ENCODE measurements around the gene RPL13.

RPL13 gene

DNA sequence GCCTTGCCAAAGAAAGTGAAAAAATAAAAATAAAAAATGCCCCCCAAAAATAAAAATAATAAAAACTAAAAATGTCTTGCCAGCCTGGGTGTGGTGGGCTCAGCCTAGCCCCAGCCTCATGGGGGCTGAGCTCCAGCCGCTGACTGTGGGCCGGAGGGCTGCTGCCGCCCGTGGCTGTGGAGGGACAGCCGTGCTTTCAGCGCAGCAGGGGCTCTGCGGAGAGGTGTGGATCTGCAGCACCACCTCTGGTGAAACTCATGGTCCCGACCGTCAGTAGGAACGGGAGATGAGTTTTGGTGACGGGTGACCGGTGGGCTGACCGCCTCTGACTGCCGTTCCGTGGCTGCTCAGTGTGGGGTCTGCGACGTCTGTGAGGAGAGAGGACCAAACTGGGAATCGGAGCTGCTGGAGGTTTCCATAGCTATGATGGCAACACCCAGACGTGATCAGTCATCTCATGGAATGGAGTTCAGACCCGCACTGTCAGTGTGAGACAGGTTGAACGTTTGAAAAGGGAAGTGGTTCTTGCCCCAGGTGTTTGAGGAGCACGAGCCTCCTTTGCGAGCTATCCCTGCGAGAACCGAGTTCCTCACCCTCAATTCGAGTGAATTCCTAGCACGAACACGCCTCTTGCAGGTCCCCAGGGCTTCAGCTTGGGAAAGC is 12.0 kb upstream of the RPL13 start:
- H3K27ac ChIP-seq: no peak overlapping the region
- no peak for TF ChIP-seq CTCF (IDR thresholded peaks at IDR 0.05)

DNA sequence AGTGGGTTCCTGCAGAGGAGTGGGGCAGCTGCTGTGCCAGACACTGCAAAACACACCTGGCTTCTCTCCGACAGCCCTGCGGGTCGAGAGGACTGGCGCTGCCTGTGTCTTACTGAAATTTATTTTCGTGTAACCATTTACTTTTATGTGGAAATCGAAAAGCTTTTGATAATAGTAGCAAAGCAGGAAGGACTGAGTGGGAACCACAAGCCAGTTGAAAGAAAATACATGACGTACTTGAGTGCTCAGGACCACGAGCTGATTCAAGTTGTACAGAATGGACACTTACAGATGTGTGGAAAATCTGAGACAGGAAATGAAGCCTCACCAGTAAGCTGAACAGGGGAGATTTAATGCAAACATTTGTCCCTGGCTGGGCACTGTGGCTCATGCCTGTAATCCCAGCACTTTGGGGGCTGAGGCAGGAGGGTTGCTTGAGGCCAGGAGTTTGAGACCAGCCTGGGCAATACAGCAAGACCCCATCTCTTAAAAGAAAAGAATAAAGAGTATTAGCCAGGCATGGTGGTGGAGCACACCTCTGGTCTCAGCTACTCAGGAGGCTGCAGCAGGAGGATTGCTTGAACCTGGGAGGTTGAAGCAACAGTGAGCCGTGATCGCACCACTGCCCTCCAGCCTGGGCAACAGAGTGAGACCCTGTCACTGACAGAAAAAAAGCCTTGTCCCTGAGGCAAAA is 11.3 kb upstream of the RPL13 start:
- Histone ChIP-seq H3K27me3 (no peaks in the 10 kb centered on the region), H3K36me3 (peaks cover 98% of the 10 kb centered on the region), H3K9me3 (no peaks in the 10 kb centered on the region), H3K4me3 (ENCODE audit: low read depth in 1 of 2, low read length in 1 of 2) (no peak overlapping the region), H3K4me1 (ENCODE audit: control insufficient read depth in 1 of 2, insufficient read depth in 1 of 2, low read depth in 1 of 2, low read length in 1 of 2) (no peaks in the 10 kb centered on the region), H3K27ac (no peak overlapping the region)
- TF ChIP-seq CTCF (IDR thresholded peaks at IDR 0.05): no peak

More for the DNA sequence above, 12.0 kb upstream of the RPL13 start:
- H3K4me3 ChIP-seq (ENCODE audit: low read depth in 1 of 2, low read length in 1 of 2): no peak overlapping the region
- peaks cover 95% of the 10 kb centered on the region for H3K36me3 ChIP-seq
- no peaks in the 10 kb centered on the region for H3K27me3 ChIP-seq
- H3K4me1 ChIP-seq (ENCODE audit: control insufficient read depth in 1 of 2, insufficient read depth in 1 of 2, low read depth in 1 of 2, low read length in 1 of 2): no peaks in the 10 kb centered on the region
- no peaks in the 10 kb centered on the region for H3K9me3 ChIP-seq

DNA sequence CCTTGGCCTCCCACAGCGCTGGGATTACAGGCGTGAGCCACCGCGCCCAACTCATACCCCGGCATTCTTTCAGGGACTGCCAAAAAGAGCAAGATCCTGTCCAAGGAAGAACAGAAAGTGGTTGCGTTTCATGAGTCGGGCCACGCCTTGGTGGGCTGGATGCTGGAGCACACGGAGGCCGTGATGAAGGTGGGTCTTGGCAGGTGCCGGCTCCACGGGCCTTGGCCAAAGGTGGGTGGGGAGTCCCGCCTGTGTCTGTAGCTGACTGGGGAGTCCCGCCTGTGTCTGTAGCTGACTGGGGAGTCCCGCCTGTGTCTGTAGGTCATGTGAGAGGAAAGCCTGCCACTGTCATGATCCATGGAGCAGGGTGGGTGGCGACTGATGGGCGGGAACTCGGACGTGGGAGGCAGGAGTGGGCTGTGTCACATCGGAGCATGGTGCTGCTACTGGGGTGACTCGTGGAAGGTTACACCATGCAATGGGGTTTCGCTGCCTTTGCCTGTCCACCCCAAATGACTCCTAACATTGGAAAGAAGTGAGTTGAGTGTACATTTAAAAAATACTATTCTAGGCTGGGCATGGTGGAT is 10.0 kb upstream of the RPL13 start:
- peaks cover 95% of the 10 kb centered on the region for H3K36me3 ChIP-seq

GRCh38 chr16:89552329-89552728 is 8.2 kb upstream of the RPL13 start:
- no peaks in the 10 kb centered on the region for H3K9me3 ChIP-seq
- no peak overlapping the region for H3K27ac ChIP-seq
- H3K36me3 ChIP-seq: peaks cover 88% of the 10 kb centered on the region
- peaks cover 0 to 8% of the 10 kb centered on the region in 2 experiments for H3K4me1 ChIP-seq (ENCODE audit: control insufficient read depth in 1 of 2, insufficient read depth in 1 of 2, low read depth in 1 of 2, low read length in 1 of 2)
- no peak for TF ChIP-seq CTCF (IDR thresholded peaks at IDR 0.05)
- no peak overlapping the region for H3K4me3 ChIP-seq (ENCODE audit: low read depth in 1 of 2, low read length in 1 of 2)
- no peaks in the 10 kb centered on the region for H3K27me3 ChIP-seq

More for the DNA sequence above, 10.0 kb upstream of the RPL13 start:
- Histone ChIP-seq H3K4me1 (ENCODE audit: control insufficient read depth in 1 of 2, insufficient read depth in 1 of 2, low read depth in 1 of 2, low read length in 1 of 2) (no peaks in the 10 kb centered on the region), H3K4me3 (ENCODE audit: low read depth in 1 of 2, low read length in 1 of 2) (no peak overlapping the region), H3K27ac (no peak overlapping the region), H3K9me3 (no peaks in the 10 kb centered on the region), H3K27me3 (no peaks in the 10 kb centered on the region)
- no peak for TF ChIP-seq CTCF (IDR thresholded peaks at IDR 0.05)

- H3K27me3 ChIP-seq: no peaks in the 10 kb centered on the region
Observed at GRCh38 chr16:89552913-89553312, 7.6 kb upstream of the RPL13 start.

More at GRCh38 chr16:89552913-89553312, 7.6 kb upstream of the RPL13 start:
- H3K4me3 ChIP-seq (ENCODE audit: low read depth in 1 of 2, low read length in 1 of 2): no peak overlapping the region
- no peak for TF ChIP-seq CTCF (IDR thresholded peaks at IDR 0.05)
- no peak overlapping the region for H3K27ac ChIP-seq
- H3K4me1 ChIP-seq (ENCODE audit: control insufficient read depth in 1 of 2, insufficient read depth in 1 of 2, low read depth in 1 of 2, low read length in 1 of 2): peaks cover 0 to 12% of the 10 kb centered on the region in 2 experiments
- no peaks in the 10 kb centered on the region for H3K9me3 ChIP-seq
- peaks cover 82% of the 10 kb centered on the region for H3K36me3 ChIP-seq
